ACHN (cell line): ENCODE data around the gene PEX6.

Experiments used
- DNase-seq: peaks from one replicate; pipeline ENCODE4 v3.0.0-alpha.2; 2015
- in situ Hi-C: cut with HindIII; loops from 2 replicates; pipeline ENCODE4 v1.10.0; 2017; ENCODE audit warnings: low sequenced_read_pairs, low pct_ligation_motif_present, low pct_unique_long_range_greater_than_20kb

The PEX6 gene

GRCh38 chr6:42940493-42941045, 38.4 kb downstream of the PEX6 start:
- in situ Hi-C loops = no loop called here
- DNase-seq = no peak

GRCh38 chr6:42939810-42940167, 39.2 kb downstream of the PEX6 start:
- in situ Hi-C loops = no loop called here
- DNase-seq = no peak

DNA sequence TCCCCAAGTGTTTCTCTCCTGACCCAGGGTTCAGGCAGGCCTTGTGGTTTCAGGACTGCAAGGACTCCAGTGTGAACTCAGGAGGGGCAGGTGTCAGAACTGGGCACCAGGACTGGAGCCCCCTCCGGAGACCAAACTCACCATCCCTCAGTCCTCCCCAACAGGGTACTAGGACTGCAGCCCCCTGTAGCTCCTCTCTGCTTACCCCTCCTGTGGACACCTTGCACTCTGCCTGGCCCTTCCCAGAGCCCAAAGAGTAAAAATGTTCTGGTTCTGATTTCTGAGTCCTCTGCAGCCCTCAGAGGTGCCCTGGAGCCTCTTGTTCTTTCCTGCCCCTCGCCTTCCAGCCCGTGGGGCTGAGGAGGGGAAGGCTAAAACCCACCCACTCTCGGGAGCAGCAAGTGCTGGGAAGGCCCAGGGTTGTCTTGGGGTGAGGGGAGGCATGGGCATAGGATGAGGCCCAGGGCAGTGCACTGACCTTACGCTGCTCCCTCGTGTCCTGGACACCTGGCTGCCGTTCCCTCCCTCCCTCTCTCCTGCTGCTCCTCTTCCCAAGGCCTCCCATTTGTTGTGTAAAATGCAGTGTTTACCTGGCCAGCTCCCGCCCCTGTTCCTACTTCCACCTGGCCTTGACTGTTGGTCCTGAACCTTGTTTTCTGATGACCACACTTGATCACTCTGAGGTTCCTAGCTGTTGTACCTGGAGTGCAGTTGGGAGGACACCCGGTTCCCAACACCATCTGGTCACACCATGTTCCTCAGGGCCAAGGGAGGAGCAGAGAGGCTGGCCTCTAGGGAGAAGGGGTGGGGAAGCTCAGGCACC, 39.8 kb downstream of the PEX6 start:
- DNase-seq = no peak
- in situ Hi-C loops = no loop called here

- in situ Hi-C loops = no loop called here
- DNase-seq = no peak
These were observed 40.6 kb downstream of the PEX6 start for GRCh38 chr6:42938428-42938796.

- in situ Hi-C loops = no loop called here
- peak; percentile 29 for DNase-seq
These were observed 41.2 kb downstream of the PEX6 start for GRCh38 chr6:42937548-42938427.

GRCh38 chr6:42936398-42936797, 42.6 kb downstream of the PEX6 start:
- in situ Hi-C loops = no loop called here
- no peak for DNase-seq

- in situ Hi-C loops = no loop called here
- DNase-seq = no peak
These were observed 43.7 kb downstream of the PEX6 start for GRCh38 chr6:42935322-42935721.

- DNase-seq = no peak
- in situ Hi-C loops = no loop called here
These were observed 45.8 kb downstream of the PEX6 start for GRCh38 chr6:42933205-42933604.

DNA sequence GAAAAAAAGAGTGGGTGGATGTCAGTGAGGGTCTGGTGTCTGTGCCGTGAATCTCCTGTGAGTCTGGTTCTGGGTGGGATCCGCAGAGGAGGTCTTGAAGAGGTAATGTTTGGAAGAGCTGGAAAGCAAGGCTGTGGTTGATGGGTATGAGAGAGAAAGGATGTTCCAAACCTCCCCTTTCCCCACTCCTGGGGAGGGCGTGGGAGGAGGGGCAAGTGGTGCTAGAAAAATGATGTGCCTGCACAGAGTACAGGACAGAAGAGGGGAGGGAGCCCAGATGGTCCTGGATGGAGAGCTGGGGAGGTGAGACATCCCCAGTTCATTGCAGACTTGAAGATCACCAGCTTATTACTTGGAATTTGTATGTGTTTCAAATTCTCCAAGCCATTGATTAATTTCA, 46.6 kb downstream of the PEX6 start:
- in situ Hi-C loops = no loop called here
- no peak for DNase-seq

- DNase-seq = peak; percentile 59
- in situ Hi-C loops = no loop called here
These were observed 49.1 kb downstream of the PEX6 start for GRCh38 chr6:42929821-42930360.

GRCh38 chr6:42928986-42929820, 49.8 kb downstream of the PEX6 start, which contains the start of gene CNPY3:
Gene CNPY3, plus strand, starts transcription at chr6:42929480. Its CDS starts 91 bp downstream, at chr6:42929571.
- DNase-seq = peak; percentile 97
- in situ Hi-C loops = no loop called here

GRCh38 chr6:42925248-42925857, 53.6 kb downstream of the PEX6 start:
- in situ Hi-C loops = no loop called here
- no peak for DNase-seq

GRCh38 chr6:42923666-42924065, 55.3 kb downstream of the PEX6 start:
- no peak for DNase-seq

GRCh38 chr6:42921801-42922200, 57.2 kb downstream of the PEX6 start:
- no peak for DNase-seq
- in situ Hi-C loops = no loop called here

More at GRCh38 chr6:42923666-42924065, 55.3 kb downstream of the PEX6 start:
- in situ Hi-C loops = no loop called here

- DNase-seq = no peak
- in situ Hi-C loops = no loop called here
These were observed 62.7 kb downstream of the PEX6 start for GRCh38 chr6:42916288-42916687.

- in situ Hi-C loops = no loop called here
- no peak for DNase-seq
These were observed 63.2 kb downstream of the PEX6 start, which contains the start of gene PTCRA for GRCh38 chr6:42915732-42916131. Gene PTCRA, plus strand, starts transcription at chr6:42916053. Its CDS starts 17 bp downstream, at chr6:42916070.

DNA sequence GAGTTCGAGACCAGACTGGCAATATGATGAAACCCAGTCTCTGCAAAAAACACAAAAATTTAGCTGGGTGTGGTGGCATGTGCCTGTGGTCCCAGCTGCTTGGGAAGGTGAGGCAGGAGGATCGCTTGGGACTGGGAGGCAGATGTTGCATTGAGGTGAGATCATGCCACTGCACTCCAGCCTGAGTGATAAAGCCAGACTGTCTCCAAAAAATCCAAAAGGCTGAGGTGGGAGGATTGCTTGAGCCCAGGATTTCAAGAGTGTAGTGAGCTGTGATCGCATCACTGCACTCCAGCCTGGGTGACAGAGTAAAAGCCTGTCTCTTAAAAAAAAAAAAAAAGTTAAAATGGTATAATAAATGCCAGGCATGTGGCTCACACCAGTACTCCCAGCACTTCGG, 64.4 kb downstream of the PEX6 start:
- DNase-seq = no peak
- in situ Hi-C loops = no loop called here
